A549 treated with AZD9567 at 1 μM for 4 hours (cell line): ENCODE results near the gene OR51B6. TPM values are rescaled to one million over a fixed set of nuclear protein-coding genes. Genes with fewer than 3 reads are reported as not detected.

Experiments used
- total RNA-seq: library from RNA; stranded (reverse); fragments of 200-300 nt; extraction: Qiagen RNA extraction; gene quantifications from 5 replicates; pipeline ENCODE4 v1.2.3, GENCODE V29; 2022; ENCODE audit not compliant: insufficient read depth

OR51B6 gene
- total RNA-seq: not detected in 5 replicates

GRCh38 chr11:5351208-5351607 lies at the start of gene OR51B6:
TSS of gene OR51B6 (plus strand) at chr11:5351508. CDS start at chr11:5351508, 0 bp downstream.

GRCh38 chr11:5301846-5302245 lies 49.5 kb upstream of the OR51B6 start, which contains the start of gene OR51B4:
TSS of gene OR51B4 (minus strand) at chr11:5301946. CDS start at chr11:5301946, 0 bp downstream.

GRCh38 chr11:5324197-5324596 lies 27.1 kb upstream of the OR51B6 start, which contains the start of gene OR51B2:
TSS of gene OR51B2 (minus strand) at chr11:5324297. CDS start at chr11:5324297, 0 bp downstream.

GRCh38 chr11:5343474-5344335 lies 7.6 kb upstream of the OR51B6 start, which contains the start of gene OR51B5:
TSS of gene OR51B5 (minus strand) at chr11:5343524. CDS start at chr11:5343524, 0 bp downstream.

GRCh38 chr11:5383576-5383975 lies 32.3 kb downstream of the OR51B6 start, which contains the start of gene OR51M1:
TSS of gene OR51M1 (plus strand) at chr11:5383812. CDS start at chr11:5389399, 5,587 bp downstream.

Other genes starting within 250 kb of the OR51B6 start
- gene OR52A5, start 213.2 kb upstream of the OR51B6 start, total RNA-seq: not detected in 5 replicates
- gene OR52A1, start 196.8 kb upstream of the OR51B6 start, total RNA-seq: not detected in 5 replicates
- not detected in 5 replicates for gene OR51V1, start 150.8 kb upstream of the OR51B6 start, total RNA-seq
- not detected in 5 replicates for gene HBB, start 124.4 kb upstream of the OR51B6 start, total RNA-seq
- not detected in 5 replicates for gene HBD, start 117.0 kb upstream of the OR51B6 start, total RNA-seq
- gene HBG1, start 101.7 kb upstream of the OR51B6 start, total RNA-seq: not detected in 5 replicates
- gene HBG2, start 96.7 kb upstream of the OR51B6 start, total RNA-seq: not detected in 5 replicates
- not detected in 5 replicates for gene HBE1, start 81.6 kb upstream of the OR51B6 start, total RNA-seq
- not detected in 5 replicates for gene OR51B4, start 49.6 kb upstream of the OR51B6 start, total RNA-seq
- not detected in 5 replicates for gene OR51B2, start 27.2 kb upstream of the OR51B6 start, total RNA-seq
- 0.09 TPM in 1 of 5 replicates, not detected in the others for gene OR51B5, start 8.0 kb upstream of the OR51B6 start, total RNA-seq
- not detected in 5 replicates for gene OR51M1, start 32.3 kb downstream of the OR51B6 start, total RNA-seq
- gene OR51Q1, start 70.6 kb downstream of the OR51B6 start, total RNA-seq: not detected in 5 replicates
- not detected in 5 replicates for gene OR51I1, start 90.0 kb downstream of the OR51B6 start, total RNA-seq
- not detected in 5 replicates for gene OR51I2, start 97.8 kb downstream of the OR51B6 start, total RNA-seq
- not detected in 5 replicates for gene OR52D1, start 137.2 kb downstream of the OR51B6 start, total RNA-seq
- not detected in 5 replicates for gene UBQLN3, start 158.4 kb downstream of the OR51B6 start, total RNA-seq
- gene UBQLNL, start 165.2 kb downstream of the OR51B6 start, total RNA-seq: 0.03 to 0.05 TPM in 2 of 5 replicates, not detected in the others
- gene OR52H1, start 197.0 kb downstream of the OR51B6 start, total RNA-seq: not detected in 5 replicates
- gene OR52B6, start 229.4 kb downstream of the OR51B6 start, total RNA-seq: not detected in 5 replicates
- gene TRIM6, start 245.1 kb downstream of the OR51B6 start, total RNA-seq: 7.6 to 11.2 TPM (median 8.1 TPM) in 5 replicates